HepG2 (cell line): ENCODE measurements around the gene PARN. TPM values are rescaled to one million over a fixed set of nuclear protein-coding genes. Genes with fewer than 3 reads are reported as not detected.
A peak's percentile ranks its signal among the peaks of the same experiment; 100 is the strongest.

Source experiments
- ATAC-seq: fragments of 200-7000 bp; cut with Tn5 transposase; 3 replicates; pipeline ENCODE4 v1.9.1; 2020; ENCODE audit warnings: mild to moderate bottlenecking, moderate library complexity
- BruUV-seq: library from RNA; stranded (reverse); fragments of 400-500 nt; replicated peaks from 2 replicates; lab custom pipeline; 2021; lab: Mats Ljungman, UMichigan
- CTCF ChIA-PET: fragments of 300-600 bp; formaldehyde crosslinking; extraction: SDS; loops from one replicate; lab custom pipeline; 2021; ENCODE audit warnings: low total read pairs, inconsistent platforms, low intra/inter-chr PET ratio; lab: Yijun Ruan, JAX
- POLR2A ChIA-PET: fragments of 350-600 bp; sonication (Branson Sonifier 250); formaldehyde crosslinking; loops from one replicate; lab custom pipeline; 2020; ENCODE audit warnings: antibody characterized with exemption, inconsistent platforms; lab: Yijun Ruan, JAX
- DNase-seq: peaks from one replicate; pipeline ENCODE4 v3.0.0-alpha.2; 2015; ENCODE audit warnings: low spot score
- FAIRE-seq: peaks from 3 replicates; lab custom pipeline; 2011; peaks lifted over from hg19 to GRCh38; lab: Jason Lieb, UNC
- H2AFZ ChIP-seq: one replicate; pipeline ENCODE4 v1.6.1; 2011; ENCODE audit warnings: low read length, inconsistent platforms
- H3K27ac ChIP-seq: fragments of 300-600 bp; 3 replicates; pipeline ENCODE4 v1.8.0; 2011; ENCODE audit warnings: mixed run types, mild to moderate bottlenecking, mixed read lengths, low read length, inconsistent platforms; ENCODE audit not compliant: insufficient read depth; ENCODE audit errors: extremely low read length
- H3K27me3 ChIP-seq, 2 experiments: fragments of 200-600 bp in 1 of 2; 2 replicates in 1 of 2; 3 replicates in 1 of 2; pipeline versions ENCODE4 v1.6.0 to v1.8.0; 2011; ENCODE audit warnings: low read length in 2 of 2, mild to moderate bottlenecking in 2 of 2, moderate library complexity in 2 of 2, inconsistent platforms in 1 of 2; ENCODE audit not compliant: insufficient read depth in 2 of 2, control insufficient read depth in 1 of 2
- H3K36me3 ChIP-seq, 2 experiments: fragments of 200-600 bp in 1 of 2; replicated peaks in 1 of 2; 2 replicates in 1 of 2; 3 replicates in 1 of 2; pipeline versions ENCODE4 v1.5.1 to v1.8.0; 2011; ENCODE audit warnings: low read length in 2 of 2, inconsistent platforms in 1 of 2; ENCODE audit not compliant: insufficient read depth in 2 of 2, control insufficient read depth in 1 of 2
- H3K4me1 ChIP-seq: 2 replicates; pipeline ENCODE4 v1.5.1; 2012; ENCODE audit warnings: low read length, inconsistent platforms; ENCODE audit not compliant: insufficient read depth
- H3K4me2 ChIP-seq: 2 replicates; pipeline ENCODE4 v1.6.0; 2011; ENCODE audit warnings: low read depth, low read length, inconsistent platforms
- H3K4me3 ChIP-seq, 3 experiments: fragments of 200-600 bp in 1 of 3; sonication (generic), shearing (Covaris generic) in 1 of 3; replicated peaks in 1 of 3; 2 replicates each; pipeline ENCODE4 v1.5.1; 2011 to 2016; ENCODE audit warnings: low read length in 3 of 3, inconsistent platforms in 2 of 3, low read depth in 2 of 3, mild to moderate bottlenecking in 2 of 3, control low read depth in 1 of 3, mixed read lengths in 1 of 3; ENCODE audit not compliant: insufficient read depth in 1 of 3
- H3K79me2 ChIP-seq: one replicate; pipeline ENCODE4 v1.6.1; 2011; ENCODE audit warnings: low read length, inconsistent platforms; ENCODE audit not compliant: insufficient read depth
- H3K9ac ChIP-seq: 2 replicates; pipeline ENCODE4 v1.6.0; 2011; ENCODE audit warnings: mild to moderate bottlenecking, low read depth, low read length, inconsistent platforms; ENCODE audit not compliant: insufficient read depth
- H3K9me3 ChIP-seq: 2 replicates; pipeline ENCODE4 v1.5.1; 2012; ENCODE audit warnings: mild to moderate bottlenecking, low read length
- H4K20me1 ChIP-seq: 2 replicates; pipeline ENCODE4 v1.6.0; 2011; ENCODE audit warnings: inconsistent platforms, mild to moderate bottlenecking, low read length, moderate library complexity; ENCODE audit not compliant: insufficient read depth
- ARID2 ChIP-seq: sonication (generic); formaldehyde crosslinking; IDR thresholded peaks from 2 replicates; pipeline ENCODE4 v1.8.1; 2022; ENCODE audit warnings: mild to moderate bottlenecking, missing genetic modification reagents, borderline replicate concordance
- CBX5 ChIP-seq: sonication (generic); formaldehyde crosslinking; IDR thresholded peaks from 2 replicates; pipeline ENCODE4 v1.4.0; 2020; ENCODE audit warnings: missing genetic modification reagents, borderline replicate concordance
- FOSL2 ChIP-seq: sonication (generic); formaldehyde crosslinking; IDR thresholded peaks from 2 replicates; pipeline ENCODE4 v1.4.0; 2020; ENCODE audit warnings: missing genetic modification reagents
- HMG20A ChIP-seq: IDR thresholded peaks from 2 replicates; pipeline ENCODE4 v1.6.1; 2016; ENCODE audit warnings: borderline replicate concordance
- MATR3 ChIP-seq: sonication (generic); formaldehyde crosslinking; IDR thresholded peaks from 2 replicates; pipeline ENCODE4 v1.4.0; 2020; ENCODE audit warnings: missing genetic modification reagents
- PRMT3 ChIP-seq: sonication (generic); formaldehyde crosslinking; IDR thresholded peaks from 2 replicates; pipeline ENCODE4 v1.8.1; 2022; ENCODE audit warnings: low read depth, mild to moderate bottlenecking, moderate library complexity, missing genetic modification reagents, borderline replicate concordance
- ZNF354B ChIP-seq: sonication (generic); formaldehyde crosslinking; IDR thresholded peaks from 2 replicates; pipeline ENCODE4 v1.8.0; 2022; ENCODE audit warnings: mild to moderate bottlenecking, missing genetic modification reagents
- ZNF619 ChIP-seq: sonication (generic); formaldehyde crosslinking; IDR thresholded peaks from 2 replicates; pipeline ENCODE4 v1.4.0; 2020; ENCODE audit warnings: mild to moderate bottlenecking, missing genetic modification reagents
- WGBS: methylation state at CpG from one replicate; pipeline ENCODE4 v1.1.6; 2017; ENCODE audit warnings: low lambda C conversion rate; 5-methylcytosine and 5-hydroxymethylcytosine counted together
- in situ Hi-C: cut with HindIII; loops from 2 replicates; pipeline ENCODE4 v1.10.0; 2017; ENCODE audit warnings: low pct_unique_long_range_greater_than_20kb; ENCODE audit not compliant: extremely low pct_ligation_motif_present
- intact Hi-C: fragments of 100-400 bp; cut with micrococcal nuclease; formaldehyde crosslinking; loops from one replicate; pipeline ENCODE4 v1.10.0; 2022; ENCODE audit not compliant: unreplicated experiment
- polyA plus RNA-seq, 8 experiments: library from polyadenylated mRNA; depleted of rRNA in 3 of 8; stranded (reverse) in 7 of 8; unstranded in 1 of 8; fragments of >200 nt; fragmentation: Illumina TruSeq in 4 of 8; extraction: Trizol in 4 of 8; gene quantifications; 2 replicates each; pipeline versions ENCODE4 v1.2.1 to v1.2.3, GENCODE V29; 2011 to 2016; ENCODE audit warnings: low read depth in 4 of 8, missing spikeins in 1 of 8, mixed read lengths in 1 of 8; ENCODE audit not compliant: insufficient read depth in 1 of 8
- total RNA-seq, 5 experiments: library from RNA; depleted of rRNA; stranded (reverse); fragments of >200 nt; fragmentation: Illumina TruSeq; extraction: Trizol; gene quantifications; 2 replicates each; pipeline ENCODE4 v1.2.3, GENCODE V29; 2016; ENCODE audit warnings: low read depth in 1 of 5
- TF ChIP-seq, protein P1 (sequence below): sonication (generic); formaldehyde crosslinking; IDR thresholded peaks from 2 replicates; pipeline ENCODE4 v1.8.0; 2022; ENCODE audit warnings: low read depth, missing genetic modification reagents
- TF ChIP-seq, protein P2 (sequence below): fragments of 450-650 bp; IDR thresholded peaks from 2 replicates; pipeline ENCODE4 v1.6.1; 2017
- TF ChIP-seq, protein P3 (sequence below): sonication (generic); formaldehyde crosslinking; IDR thresholded peaks from 2 replicates; pipeline ENCODE4 v1.4.0; 2020; ENCODE audit warnings: missing genetic modification reagents
- TF ChIP-seq, protein P4 (sequence below): sonication (generic); formaldehyde crosslinking; IDR thresholded peaks from 2 replicates; pipeline ENCODE4 v1.5.0; 2020; ENCODE audit warnings: missing genetic modification reagents, mild to moderate bottlenecking, borderline replicate concordance

The PARN gene
- total and polyA plus RNA-seq, 2 of the 13 experiments (the other 11 are each of a cell fraction or from before 2014, with no cell fraction given): 13.3 to 47.6 TPM

DNA sequence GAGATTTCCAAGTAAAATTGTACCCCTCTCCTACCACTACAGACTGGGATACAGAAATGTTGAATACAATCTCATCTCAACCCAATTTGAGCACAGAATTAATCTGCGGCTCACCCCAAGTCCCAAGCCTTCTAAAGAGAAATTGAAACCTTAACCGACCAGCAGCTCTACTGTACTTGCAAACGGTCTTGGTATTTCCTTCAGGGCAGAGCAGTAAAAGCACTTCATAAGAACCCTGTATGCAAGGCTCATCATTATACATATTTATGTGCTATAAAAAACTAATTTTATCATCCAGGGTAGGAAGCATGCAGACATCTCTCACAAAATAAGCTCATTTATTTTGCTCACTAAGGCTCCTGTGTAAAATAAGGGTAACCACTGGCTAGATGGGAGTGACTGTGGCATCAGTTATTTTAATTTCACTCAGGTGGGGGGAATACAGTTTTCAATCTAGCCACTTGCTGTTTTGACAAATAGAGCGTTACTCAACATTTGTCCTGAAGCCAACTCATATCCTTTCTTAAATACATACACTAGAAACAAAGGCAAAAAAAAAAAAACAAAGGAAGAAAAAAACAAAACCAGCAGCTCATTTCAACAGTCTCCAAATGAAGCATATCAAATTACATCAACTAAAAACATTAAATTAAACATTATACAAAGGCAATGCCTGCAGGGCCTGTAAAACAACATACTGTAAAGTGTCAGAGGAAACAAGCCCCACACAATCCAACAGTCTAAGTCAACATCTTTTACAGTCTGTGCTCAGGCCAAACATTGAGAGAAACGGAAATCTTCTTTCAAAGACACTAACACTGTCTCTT lies 65.0 kb downstream of the PARN start (continued):
- TF ChIP-seq, protein P1, sequence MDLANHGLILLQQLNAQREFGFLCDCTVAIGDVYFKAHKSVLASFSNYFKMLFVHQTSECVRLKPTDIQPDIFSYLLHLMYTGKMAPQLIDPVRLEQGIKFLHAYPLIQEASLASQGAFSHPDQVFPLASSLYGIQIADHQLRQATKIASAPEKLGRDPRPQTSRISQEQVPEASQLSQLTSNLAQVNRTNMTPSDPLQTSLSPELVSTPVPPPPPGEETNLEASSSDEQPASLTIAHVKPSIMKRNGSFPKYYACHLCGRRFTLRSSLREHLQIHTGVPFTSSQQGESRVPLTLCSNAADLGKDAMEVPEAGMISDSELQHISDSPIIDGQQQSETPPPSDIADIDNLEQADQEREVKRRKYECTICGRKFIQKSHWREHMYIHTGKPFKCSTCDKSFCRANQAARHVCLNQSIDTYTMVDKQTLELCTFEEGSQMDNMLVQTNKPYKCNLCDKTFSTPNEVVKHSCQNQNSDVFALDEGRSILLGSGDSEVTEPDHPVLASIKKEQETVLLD (CRISPR knock-in tag): no peak
- no peak for TF ChIP-seq MATR3

DNA sequence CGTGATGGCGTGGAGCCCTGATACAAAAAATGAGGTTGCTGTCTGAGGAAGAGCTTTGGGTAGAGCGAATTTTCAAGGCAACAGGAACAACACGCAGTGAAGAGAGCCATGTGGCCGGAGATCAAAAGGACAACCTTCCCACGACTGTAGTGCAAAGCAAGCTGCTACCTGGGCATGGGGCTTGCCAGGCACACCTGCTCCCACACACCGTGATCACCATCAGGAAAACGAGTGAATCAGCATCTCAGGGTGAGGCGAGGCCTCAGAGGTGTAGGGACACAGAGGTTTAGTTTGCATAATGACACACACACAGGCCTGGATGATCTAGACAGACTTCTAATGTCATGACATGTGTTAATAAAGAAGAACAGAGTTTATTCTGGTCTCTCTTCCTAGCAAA lies 65.7 kb downstream of the PARN start:
- POLR2A ChIA-PET: interaction anchor here (1.2 to 3.2 kb wide), 3 partner anchors 19 to 645 kb away, joined by 3 to 21 read pairs (median 3); partner anchors contain the start of gene ERCC4
- 78% methylated on average over 9 of the region's 9 CpGs for whole genome bisulfite sequencing
- TF ChIP-seq, protein P2, sequence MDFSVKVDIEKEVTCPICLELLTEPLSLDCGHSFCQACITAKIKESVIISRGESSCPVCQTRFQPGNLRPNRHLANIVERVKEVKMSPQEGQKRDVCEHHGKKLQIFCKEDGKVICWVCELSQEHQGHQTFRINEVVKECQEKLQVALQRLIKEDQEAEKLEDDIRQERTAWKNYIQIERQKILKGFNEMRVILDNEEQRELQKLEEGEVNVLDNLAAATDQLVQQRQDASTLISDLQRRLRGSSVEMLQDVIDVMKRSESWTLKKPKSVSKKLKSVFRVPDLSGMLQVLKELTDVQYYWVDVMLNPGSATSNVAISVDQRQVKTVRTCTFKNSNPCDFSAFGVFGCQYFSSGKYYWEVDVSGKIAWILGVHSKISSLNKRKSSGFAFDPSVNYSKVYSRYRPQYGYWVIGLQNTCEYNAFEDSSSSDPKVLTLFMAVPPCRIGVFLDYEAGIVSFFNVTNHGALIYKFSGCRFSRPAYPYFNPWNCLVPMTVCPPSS: no peak
- TF ChIP-seq, protein P3, sequence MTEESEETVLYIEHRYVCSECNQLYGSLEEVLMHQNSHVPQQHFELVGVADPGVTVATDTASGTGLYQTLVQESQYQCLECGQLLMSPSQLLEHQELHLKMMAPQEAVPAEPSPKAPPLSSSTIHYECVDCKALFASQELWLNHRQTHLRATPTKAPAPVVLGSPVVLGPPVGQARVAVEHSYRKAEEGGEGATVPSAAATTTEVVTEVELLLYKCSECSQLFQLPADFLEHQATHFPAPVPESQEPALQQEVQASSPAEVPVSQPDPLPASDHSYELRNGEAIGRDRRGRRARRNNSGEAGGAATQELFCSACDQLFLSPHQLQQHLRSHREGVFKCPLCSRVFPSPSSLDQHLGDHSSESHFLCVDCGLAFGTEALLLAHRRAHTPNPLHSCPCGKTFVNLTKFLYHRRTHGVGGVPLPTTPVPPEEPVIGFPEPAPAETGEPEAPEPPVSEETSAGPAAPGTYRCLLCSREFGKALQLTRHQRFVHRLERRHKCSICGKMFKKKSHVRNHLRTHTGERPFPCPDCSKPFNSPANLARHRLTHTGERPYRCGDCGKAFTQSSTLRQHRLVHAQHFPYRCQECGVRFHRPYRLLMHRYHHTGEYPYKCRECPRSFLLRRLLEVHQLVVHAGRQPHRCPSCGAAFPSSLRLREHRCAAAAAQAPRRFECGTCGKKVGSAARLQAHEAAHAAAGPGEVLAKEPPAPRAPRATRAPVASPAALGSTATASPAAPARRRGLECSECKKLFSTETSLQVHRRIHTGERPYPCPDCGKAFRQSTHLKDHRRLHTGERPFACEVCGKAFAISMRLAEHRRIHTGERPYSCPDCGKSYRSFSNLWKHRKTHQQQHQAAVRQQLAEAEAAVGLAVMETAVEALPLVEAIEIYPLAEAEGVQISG (CRISPR knock-in tag): 0 out of 2 replicates have a peak, but pooled peaks have one; percentile 19
- TF ChIP-seq PRMT3 (CRISPR knock-in tag) (no peak), HMG20A (CRISPR knock-in tag) (peak; percentile 16; the same call in 1 of the 2 replicates), ZNF354B (CRISPR knock-in tag) (no peak), CBX5 (CRISPR knock-in tag) (no peak), FOSL2 (peak; percentile 60), ZNF619 (CRISPR knock-in tag) (0 out of 2 replicates have a peak, but pooled peaks have one; percentile 20), ARID2 (no peak)
- TF ChIP-seq, protein P4, sequence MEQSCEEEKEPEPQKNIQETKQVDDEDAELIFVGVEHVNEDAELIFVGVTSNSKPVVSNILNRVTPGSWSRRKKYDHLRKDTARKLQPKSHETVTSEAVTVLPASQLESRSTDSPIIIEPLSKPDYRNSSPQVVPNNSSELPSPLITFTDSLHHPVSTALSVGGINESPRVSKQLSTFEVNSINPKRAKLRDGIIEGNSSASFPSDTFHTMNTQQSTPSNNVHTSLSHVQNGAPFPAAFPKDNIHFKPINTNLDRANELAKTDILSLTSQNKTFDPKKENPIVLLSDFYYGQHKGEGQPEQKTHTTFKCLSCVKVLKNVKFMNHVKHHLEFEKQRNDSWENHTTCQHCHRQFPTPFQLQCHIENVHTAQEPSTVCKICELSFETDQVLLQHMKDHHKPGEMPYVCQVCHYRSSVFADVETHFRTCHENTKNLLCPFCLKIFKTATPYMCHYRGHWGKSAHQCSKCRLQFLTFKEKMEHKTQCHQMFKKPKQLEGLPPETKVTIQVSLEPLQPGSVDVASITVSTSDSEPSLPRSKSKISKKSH (CRISPR knock-in tag): 0 out of 2 replicates have a peak, but pooled peaks have one; percentile 46

More for the DNA sequence above, 65.7 kb downstream of the PARN start:
- no peak for FAIRE-seq
- Histone ChIP-seq H3K4me2 (no peak overlapping the region), H3K27me3 (no peaks in the 10 kb centered on the region), H3K9me3 (no peaks in the 10 kb centered on the region), H3K9ac (no peak overlapping the region), H2AFZ (no peak overlapping the region), H3K79me2 (no peaks in the 10 kb centered on the region), H3K4me1 (peaks cover 72% of the 10 kb centered on the region), H3K27ac (peak overlapping the region; percentile 68), H3K36me3 (peaks cover 1 to 2% of the 10 kb centered on the region in 2 experiments; a peak in 4 of 5 replicates), H3K4me3 (no peak overlapping the region), H4K20me1 (no peaks in the 10 kb centered on the region)
- DNase-seq: peak; percentile 45
- intact Hi-C loops (no loop called here), in situ Hi-C loops (no loop called here)
- BruUV-seq: no TSS peak
- no peak for ATAC-seq
- CTCF ChIA-PET: no interaction called here
